ENCODE results near the gene ITPKA. TPM values are rescaled to one million over a fixed set of nuclear protein-coding genes. Genes with fewer than 3 reads are reported as not detected.

Gene ITPKA
- total RNA-seq, 2 donors from 2014 or later, result 0.33 to 0.52 TPM

DNA sequence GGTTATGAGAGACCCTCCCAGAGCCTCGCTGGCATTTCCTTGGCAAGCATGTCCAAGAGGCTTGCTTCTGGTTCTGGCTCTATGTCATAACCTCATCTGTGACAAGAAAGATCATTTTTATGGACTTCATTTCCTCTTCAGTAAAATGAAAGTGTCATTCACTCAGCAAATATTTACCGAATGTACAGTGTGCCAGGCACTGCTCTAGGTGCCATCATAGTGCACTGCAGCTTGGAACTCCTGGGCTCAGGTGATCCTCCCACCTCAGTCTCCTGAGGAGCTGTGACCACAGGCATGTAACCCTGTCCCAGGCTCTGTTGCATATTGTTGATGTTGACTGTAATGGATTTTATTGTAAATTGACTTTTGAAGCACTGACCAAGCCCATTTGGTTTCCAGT is 18.7 kb upstream of the ITPKA start:
- H3K4me1 ChIP-seq, result no peaks in the 10 kb centered on the region
- TF ChIP-seq POLR2A (IDR thresholded peaks at IDR 0.05) (no peak), CTCF (IDR thresholded peaks at IDR 0.05) (no peak)
- no peaks in the 10 kb centered on the region for H3K9me3 ChIP-seq
- no peaks in the 10 kb centered on the region for H3K27me3 ChIP-seq
- no peak overlapping the region for H3K4me3 ChIP-seq
- H3K27ac ChIP-seq, result no peak overlapping the region
- ATAC-seq, result no peak
- H3K36me3 ChIP-seq (replicated peaks in 1 of 2; ENCODE audit: insufficient read depth in 1 of 2, low read depth in 2 of 2), result peaks cover 0 to 49% of the 10 kb centered on the region in 2 donors
- no peak for DNase-seq
- intact Hi-C loops (cut with DNase I), result no loop called here
- 64 to 90% methylated on average over 2 of the region's 2 CpGs for WGBS, 2 donors

- no peak for ATAC-seq
- TF ChIP-seq POLR2A (IDR thresholded peaks at IDR 0.05) (no peak), CTCF (IDR thresholded peaks at IDR 0.05) (no peak)
- intact Hi-C loops (cut with DNase I), result no loop called here
- Histone ChIP-seq H3K27ac (no peak overlapping the region), H3K36me3 (replicated peaks in 1 of 2; ENCODE audit: insufficient read depth in 1 of 2, low read depth in 2 of 2) (peaks cover 0 to 44% of the 10 kb centered on the region in 2 donors), H3K4me3 (no peak overlapping the region), H3K9me3 (no peaks in the 10 kb centered on the region), H3K27me3 (no peaks in the 10 kb centered on the region), H3K4me1 (peaks cover under 1% of the 10 kb centered on the region)
- no peak for DNase-seq
- 82 to 86% methylated on average over 5 of the region's 5 CpGs for WGBS, 2 donors
These were observed 17.1 kb upstream of the ITPKA start for GRCh38 chr15:41476416-41477048.

DNA sequence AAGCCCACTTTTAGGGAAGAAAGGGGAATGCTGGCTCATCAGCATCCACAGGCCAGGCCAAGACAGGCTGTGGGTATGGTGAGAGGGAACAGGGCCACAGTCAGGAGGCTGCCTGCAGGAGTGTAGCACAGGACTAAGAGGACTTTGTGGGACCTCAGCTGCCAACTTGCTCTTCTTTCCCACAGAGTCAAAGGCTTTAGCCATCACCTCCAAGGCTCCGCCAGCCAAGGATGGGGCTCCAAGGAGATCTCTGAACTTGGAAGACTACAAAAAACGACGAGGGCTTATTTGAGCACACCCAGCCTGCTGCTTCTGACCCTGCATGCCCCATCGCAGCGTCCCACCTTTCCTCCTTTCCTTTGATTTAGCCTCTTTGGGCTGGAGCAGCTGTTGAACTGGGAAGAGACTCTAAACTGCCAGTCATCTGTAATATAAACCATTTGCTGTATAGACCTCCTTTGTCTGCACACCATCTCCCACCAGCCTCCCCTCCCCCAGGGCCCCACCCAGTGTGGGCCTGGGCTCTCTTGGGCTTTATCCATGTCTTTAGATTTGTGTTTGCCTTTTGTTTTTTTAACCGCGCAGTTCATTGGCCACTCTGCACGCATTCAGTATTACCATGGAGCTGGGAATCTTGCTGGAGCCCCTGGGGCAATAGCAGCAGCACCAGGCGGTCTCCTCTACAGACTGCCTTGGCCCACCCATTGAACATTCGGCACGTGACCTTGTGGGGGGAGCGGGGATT is 13.1 kb upstream of the ITPKA start:
- Histone ChIP-seq H3K27me3 (no peaks in the 10 kb centered on the region), H3K9me3 (no peaks in the 10 kb centered on the region), H3K27ac (no peak overlapping the region), H3K4me1 (peaks cover 9% of the 10 kb centered on the region), H3K4me3 (no peak overlapping the region), H3K36me3 (replicated peaks in 1 of 2; ENCODE audit: insufficient read depth in 1 of 2, low read depth in 2 of 2) (peaks cover 0 to 30% of the 10 kb centered on the region in 2 donors)
- no peak for TF ChIP-seq POLR2A (IDR thresholded peaks at IDR 0.05)
- TF ChIP-seq CTCF (IDR thresholded peaks at IDR 0.05), result no peak
- ATAC-seq (no peak), DNase-seq (no peak)
- WGBS, 2 donors, result 89 to 94% methylated on average over 12 of the region's 12 CpGs
- intact Hi-C loops (cut with DNase I), result no loop called here

DNA sequence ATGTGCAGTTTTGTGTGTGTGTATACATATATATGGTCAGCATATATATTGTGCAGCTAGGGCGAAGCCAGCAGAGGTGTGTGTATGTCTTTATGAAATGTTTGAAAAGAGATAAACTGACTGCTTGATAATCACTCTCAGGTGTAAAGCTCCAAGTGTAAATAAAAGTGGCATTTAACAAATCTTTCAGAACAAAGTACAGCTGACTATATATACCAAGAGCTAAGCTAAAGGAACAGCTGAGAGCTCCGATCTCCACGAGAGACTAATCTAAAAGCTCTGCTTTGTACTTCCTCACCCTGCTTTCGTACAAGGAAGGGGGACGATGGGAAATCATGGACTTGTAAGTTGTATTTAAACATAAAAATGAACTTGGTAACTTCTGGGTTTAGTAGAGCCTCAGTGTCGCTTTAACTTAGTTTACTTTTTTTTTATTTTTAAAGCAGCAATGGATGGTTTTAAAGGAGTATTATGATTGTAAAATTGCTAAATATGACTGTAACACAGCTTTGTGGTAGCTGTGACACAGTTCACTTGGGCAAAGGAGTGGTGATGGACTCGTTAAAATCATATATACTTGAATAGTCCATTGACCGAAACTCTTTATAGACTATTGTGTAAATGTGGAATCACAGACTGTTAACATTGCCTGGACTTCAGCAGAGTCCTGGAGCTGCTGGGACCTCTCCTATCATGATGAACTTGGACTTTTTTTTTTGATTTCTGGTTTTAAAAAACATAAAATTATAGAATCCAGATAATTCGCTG is 11.4 kb upstream of the ITPKA start:
- Histone ChIP-seq H3K4me1 (peaks cover 9% of the 10 kb centered on the region), H3K4me3 (no peak overlapping the region), H3K36me3 (replicated peaks in 1 of 2; ENCODE audit: insufficient read depth in 1 of 2, low read depth in 2 of 2) (peaks cover 0 to 15% of the 10 kb centered on the region in 2 donors), H3K27me3 (no peaks in the 10 kb centered on the region), H3K27ac (no peak overlapping the region), H3K9me3 (no peaks in the 10 kb centered on the region)
- TF ChIP-seq CTCF (IDR thresholded peaks at IDR 0.05) (no peak), POLR2A (IDR thresholded peaks at IDR 0.05) (no peak)
- 59 to 60% methylated on average over 9 of the region's 9 CpGs for WGBS, 2 donors
- ATAC-seq (no peak), DNase-seq (no peak)
- intact Hi-C loops (cut with DNase I), result no loop called here

All from body of pancreas (tissue), 4 donors.